Stimulated activated CD4-positive, alpha-beta T cell treated with anti-CD3 and anti-CD28 coated beads, Interleukin-4, amount 100 ng/mL, for 24 hours (primary cell): ENCODE results near the gene OR5B21.

Experiments used
- DNase-seq: peaks from one replicate; pipeline ENCODE4 v3.0.0-alpha.2; 2020

OR5B21 gene

GRCh38 chr11:58490827-58491226 lies 17.1 kb downstream of the OR5B21 start:
- no peak for DNase-seq

- DNase-seq = no peak
These were observed 20.7 kb downstream of the OR5B21 start for GRCh38 chr11:58487170-58487569.

DNA sequence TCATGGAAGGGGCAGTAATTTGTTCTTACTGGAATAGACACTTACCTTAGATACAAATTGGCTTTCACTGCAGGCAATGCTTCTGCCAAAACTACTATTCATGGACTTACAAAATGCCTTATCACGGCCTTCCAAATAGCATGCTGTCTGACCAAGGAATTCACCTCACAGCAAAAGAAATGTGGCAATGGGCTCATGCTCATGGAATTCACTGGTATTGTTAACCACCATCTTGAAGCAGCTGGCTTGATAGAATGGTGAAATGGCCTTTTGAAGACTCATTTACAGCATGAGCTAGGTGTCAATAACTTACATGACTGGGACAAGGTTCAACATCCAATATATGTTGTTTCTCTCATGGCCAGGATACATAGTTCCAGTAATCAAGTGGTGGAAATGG lies 21.9 kb downstream of the OR5B21 start:
- no peak for DNase-seq

GRCh38 chr11:58471892-58472291 lies 36.0 kb downstream of the OR5B21 start:
- no peak for DNase-seq

DNA sequence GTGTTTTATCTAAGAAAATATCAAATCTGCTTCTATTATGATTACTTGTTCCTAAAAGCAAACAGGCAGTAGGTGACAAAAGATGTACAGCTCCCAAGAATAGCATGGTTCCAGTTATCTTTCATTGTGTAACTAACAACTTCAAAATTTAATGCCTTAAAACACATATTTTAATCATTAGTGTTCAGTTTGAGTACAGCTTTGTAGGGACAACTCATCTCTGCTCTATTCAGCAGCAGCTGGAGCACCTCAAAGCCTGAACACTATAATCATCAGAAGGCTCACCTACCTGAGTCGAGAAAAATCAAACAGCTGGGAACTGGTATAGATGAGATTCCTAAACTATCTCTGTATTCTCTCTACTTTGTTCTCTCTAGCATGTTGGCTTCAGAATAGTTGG lies 41.6 kb downstream of the OR5B21 start:
- DNase-seq = no peak

DNA sequence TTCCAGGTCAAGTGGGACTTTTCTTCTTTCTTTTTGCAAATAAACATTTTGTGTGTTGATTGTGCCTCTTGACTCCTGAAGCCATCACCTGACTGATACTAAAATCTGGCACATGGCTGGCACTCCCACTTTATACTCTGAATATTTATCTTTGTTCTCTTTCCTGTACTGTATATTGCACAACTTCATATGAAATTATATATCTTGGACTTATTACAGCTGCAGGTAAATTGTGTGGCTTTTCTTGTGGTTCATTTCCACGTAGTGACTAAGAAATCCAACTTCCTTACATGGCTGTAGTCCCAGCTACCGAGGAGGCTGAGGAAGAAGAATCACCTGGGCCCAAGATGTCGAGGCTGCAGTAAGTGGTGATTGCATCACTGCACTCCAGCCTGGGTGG lies 42.2 kb downstream of the OR5B21 start:
- no peak for DNase-seq
